HG03103 (cell line): ENCODE measurements around the gene MFSD2B.
"Not testable (repeated sequence)": the region's sequence is repeated elsewhere in the genome, so short reads cannot be mapped to it uniquely, and the experiment has no call there.

ENCODE experiments used
- ATAC-seq: cut with Tn5 transposase; IDR thresholded peaks from one replicate; pipeline ENCODE4 v1.9.1; 2021; ENCODE audit warnings: low read depth; ENCODE audit not compliant: unreplicated experiment

MFSD2B gene

GRCh38 chr2:24017711-24018110 lies 7.8 kb downstream of the MFSD2B start:
- ATAC-seq: no peak

- no peak for ATAC-seq
Observed at GRCh38 chr2:24018241-24018640, 8.4 kb downstream of the MFSD2B start.

GRCh38 chr2:24019729-24020128 lies 9.8 kb downstream of the MFSD2B start:
- ATAC-seq: no peak

GRCh38 chr2:24020244-24020643 lies 10.4 kb downstream of the MFSD2B start:
- ATAC-seq: no peak

GRCh38 chr2:24021122-24021998 lies 11.5 kb downstream of the MFSD2B start:
- no peak for ATAC-seq

GRCh38 chr2:24022324-24022974 lies 12.6 kb downstream of the MFSD2B start:
- no peak for ATAC-seq

- ATAC-seq: no peak
Observed at GRCh38 chr2:24022975-24023575, 13.2 kb downstream of the MFSD2B start.

- ATAC-seq: no peak
Observed at GRCh38 chr2:24024018-24024417, 14.1 kb downstream of the MFSD2B start.

GRCh38 chr2:24024996-24025663 lies 15.2 kb downstream of the MFSD2B start:
- no peak for ATAC-seq

- ATAC-seq: no peak
Observed at GRCh38 chr2:24026233-24026632, 16.3 kb downstream of the MFSD2B start.

- no peak for ATAC-seq
Observed at GRCh38 chr2:24038786-24039499, 29.1 kb downstream of the MFSD2B start.

- ATAC-seq: no peak
Observed at GRCh38 chr2:24040511-24040910, 30.6 kb downstream of the MFSD2B start.

GRCh38 chr2:24043133-24043532 lies 33.2 kb downstream of the MFSD2B start:
- not testable (repeated sequence) for ATAC-seq

- ATAC-seq: no peak
Observed at GRCh38 chr2:24045511-24046508, 35.9 kb downstream of the MFSD2B start.

- no peak for ATAC-seq
Observed at GRCh38 chr2:24046599-24046929, 36.7 kb downstream of the MFSD2B start.

GRCh38 chr2:24046930-24047702 lies 37.2 kb downstream of the MFSD2B start, which contains the start of gene WDCP:
WDCP (minus strand) TSS chr2:24047391; CDS start chr2:24039494, 7,897 bp downstream.
- ATAC-seq: peak; percentile 99

GRCh38 chr2:24047703-24048033 lies 37.8 kb downstream of the MFSD2B start:
- ATAC-seq: peak; percentile 4

- ATAC-seq: no peak
Observed at GRCh38 chr2:24048769-24049484, 39.0 kb downstream of the MFSD2B start.
